Large intestine (tissue), 3 donors: ENCODE data around the gene PTCHD4. TPM values are rescaled to one million over a fixed set of nuclear protein-coding genes. Genes with fewer than 3 reads are reported as not detected.

Experiments
- DNase-seq, 2 donors: peaks; one replicate each; pipeline versions ENCODE4 v3.0.0 to v3.0.0-alpha.2; 2013
- H3K27ac ChIP-seq: one replicate; pipeline ENCODE4 v1.5.1; 2013; ENCODE audit warnings: low read length
- H3K27me3 ChIP-seq: 2 replicates; pipeline ENCODE4 v1.6.1; 2013; ENCODE audit warnings: low read length; ENCODE audit not compliant: control insufficient read depth, insufficient read depth
- H3K36me3 ChIP-seq: 2 replicates; pipeline ENCODE4 v1.6.1; 2013; ENCODE audit warnings: low read length; ENCODE audit not compliant: control insufficient read depth, insufficient read depth
- H3K4me1 ChIP-seq: one replicate; pipeline ENCODE4 v1.6.1; 2013; ENCODE audit warnings: low read length; ENCODE audit not compliant: control insufficient read depth, insufficient read depth
- H3K4me3 ChIP-seq: one replicate; pipeline ENCODE4 v1.5.1; 2013; ENCODE audit warnings: low read length
- H3K9me3 ChIP-seq: one replicate; pipeline ENCODE4 v1.6.1; 2013; ENCODE audit warnings: mild to moderate bottlenecking, low read depth, low read length, moderate library complexity; ENCODE audit not compliant: control insufficient read depth
- WGBS: methylation state at CpG from one replicate; pipeline ENCODE4 v1.1.5; 2013; ENCODE audit warnings: low lambda C conversion rate; ENCODE audit not compliant: insufficient coverage; 5-methylcytosine and 5-hydroxymethylcytosine counted together
- polyA plus RNA-seq: library from polyadenylated mRNA; unstranded; fragments of 120-200 nt; gene quantifications from one replicate; pipeline ENCODE4 v1.2.1, GENCODE V29; 2013

The PTCHD4 gene
- polyA plus RNA-seq, 1 donor, result 0.70 TPM

GRCh38 chr6:48075181-48075580 is 35.8 kb downstream of the PTCHD4 start:
- no peak for DNase-seq
- Histone ChIP-seq H3K27ac (no peak overlapping the region), H3K36me3 (no peaks in the 10 kb centered on the region), H3K9me3 (no peaks in the 10 kb centered on the region), H3K27me3 (peaks cover 5% of the 10 kb centered on the region), H3K4me3 (no peak overlapping the region), H3K4me1 (no peaks in the 10 kb centered on the region)

- no peaks in the 10 kb centered on the region for H3K9me3 ChIP-seq
- no peak for DNase-seq
- no CpG with 5 or more reads among the region's 8 CpGs for WGBS
- no peak overlapping the region for H3K27ac ChIP-seq
- H3K27me3 ChIP-seq, result peaks cover 13% of the 10 kb centered on the region
- H3K4me3 ChIP-seq, result no peak overlapping the region
- no peaks in the 10 kb centered on the region for H3K36me3 ChIP-seq
- H3K4me1 ChIP-seq, result no peaks in the 10 kb centered on the region
Observed at GRCh38 chr6:48073976-48074767, 36.8 kb downstream of the PTCHD4 start.

- Histone ChIP-seq H3K27me3 (peaks cover 22% of the 10 kb centered on the region), H3K27ac (no peak overlapping the region), H3K9me3 (no peaks in the 10 kb centered on the region), H3K4me1 (no peaks in the 10 kb centered on the region), H3K36me3 (no peaks in the 10 kb centered on the region), H3K4me3 (no peak overlapping the region)
- 88% methylated on average over 2 of the region's 3 CpGs for WGBS
- DNase-seq, result no peak
Observed at GRCh38 chr6:48071833-48072232, 39.2 kb downstream of the PTCHD4 start.

GRCh38 chr6:48069280-48069679 is 41.7 kb downstream of the PTCHD4 start:
- WGBS, result no CpG with 5 or more reads among the region's 11 CpGs
- no peaks in the 10 kb centered on the region for H3K36me3 ChIP-seq
- peaks cover 24% of the 10 kb centered on the region for H3K27me3 ChIP-seq
- no peak for DNase-seq
- no peak overlapping the region for H3K4me3 ChIP-seq
- H3K9me3 ChIP-seq, result no peaks in the 10 kb centered on the region
- H3K4me1 ChIP-seq, result no peaks in the 10 kb centered on the region
- no peak overlapping the region for H3K27ac ChIP-seq

GRCh38 chr6:48068278-48069251 is 42.4 kb downstream of the PTCHD4 start:
- no peak for DNase-seq
- Histone ChIP-seq H3K9me3 (no peaks in the 10 kb centered on the region), H3K36me3 (no peaks in the 10 kb centered on the region), H3K27ac (no peak overlapping the region), H3K4me3 (no peak overlapping the region), H3K4me1 (no peaks in the 10 kb centered on the region), H3K27me3 (peaks cover 24% of the 10 kb centered on the region)
- WGBS, result no CpG with 5 or more reads among the region's 64 CpGs

GRCh38 chr6:48067886-48068277 is 43.1 kb downstream of the PTCHD4 start:
- Histone ChIP-seq H3K4me1 (no peaks in the 10 kb centered on the region), H3K4me3 (no peak overlapping the region), H3K9me3 (no peaks in the 10 kb centered on the region), H3K36me3 (no peaks in the 10 kb centered on the region), H3K27ac (no peak overlapping the region), H3K27me3 (peaks cover 24% of the 10 kb centered on the region)
- no peak for DNase-seq
- WGBS, result no CpG with 5 or more reads among the region's 4 CpGs

- Histone ChIP-seq H3K4me3 (no peak overlapping the region), H3K27ac (no peak overlapping the region), H3K36me3 (no peaks in the 10 kb centered on the region), H3K4me1 (no peaks in the 10 kb centered on the region), H3K9me3 (no peaks in the 10 kb centered on the region), H3K27me3 (peaks cover 24% of the 10 kb centered on the region)
- 100% methylated on average over 1 of the region's 3 CpGs for WGBS
- no peak for DNase-seq
Observed at GRCh38 chr6:48067148-48067712, 43.8 kb downstream of the PTCHD4 start.

GRCh38 chr6:48061265-48061990 is 49.6 kb downstream of the PTCHD4 start:
- no CpG with 5 or more reads among the region's 3 CpGs for WGBS
- Histone ChIP-seq H3K27me3 (no peaks in the 10 kb centered on the region), H3K36me3 (no peaks in the 10 kb centered on the region), H3K9me3 (no peaks in the 10 kb centered on the region), H3K27ac (no peak overlapping the region), H3K4me3 (no peak overlapping the region), H3K4me1 (no peaks in the 10 kb centered on the region)
- no peak for DNase-seq
